OCI-LY7 (cell line): Measurements from ENCODE around the gene FBN1. TPM values are rescaled to one million over a fixed set of nuclear protein-coding genes. Genes with fewer than 3 reads are reported as not detected.

Experiments used
- BruUV-seq: library from RNA; stranded (reverse); fragments of 400-500 nt; replicated peaks from 2 replicates; lab custom pipeline; 2021; lab: Mats Ljungman, UMichigan
- CTCF ChIA-PET: fragments of 300-600 bp; sonication (Branson Sonifier 250); formaldehyde crosslinking; loops from one replicate; lab custom pipeline; 2022; ENCODE audit warnings: antibody characterized with exemption; ENCODE audit not compliant: unreplicated experiment; lab: Charles Lee
- POLR2A ChIA-PET: fragments of 300-600 bp; sonication (Branson Sonifier 250); formaldehyde crosslinking; loops from one replicate; lab custom pipeline; 2022; ENCODE audit warnings: antibody characterized with exemption; lab: Charles Lee
- DNase-seq: peaks from one replicate; pipeline ENCODE4 v3.0.0-alpha.2; 2015; ENCODE audit warnings: low spot score
- H2AFZ ChIP-seq: fragments of 200-600 bp; sonication (generic), shearing (Covaris generic); 2 replicates; pipeline ENCODE4 v1.6.1; 2014; ENCODE audit warnings: mild to moderate bottlenecking, antibody characterized with exemption, low read length, moderate library complexity
- H3K27ac ChIP-seq: fragments of 200-600 bp; sonication (generic); 2 replicates; pipeline ENCODE4 v1.5.1; 2014; ENCODE audit warnings: mixed run types, low read depth, mild to moderate bottlenecking, moderate library complexity, low read length, inconsistent platforms; ENCODE audit not compliant: poor library complexity, severe bottlenecking
- H3K36me3 ChIP-seq: fragments of 200-600 bp; sonication (generic); 2 replicates; pipeline ENCODE4 v1.6.1; 2014; ENCODE audit warnings: mild to moderate bottlenecking, antibody characterized with exemption, low read length, moderate library complexity, mixed read lengths; ENCODE audit not compliant: insufficient read depth
- H3K4me1 ChIP-seq: fragments of 200-600 bp; sonication (generic); 2 replicates; pipeline ENCODE4 v1.5.1; 2014; ENCODE audit warnings: mild to moderate bottlenecking, low read length; ENCODE audit not compliant: insufficient read depth, poor library complexity, severe bottlenecking
- H3K4me2 ChIP-seq: fragments of 200-600 bp; sonication (generic); 2 replicates; pipeline ENCODE4 v1.6.1; 2014; ENCODE audit warnings: mild to moderate bottlenecking, low read length
- H3K4me3 ChIP-seq: fragments of 200-600 bp; sonication (generic); 2 replicates; pipeline ENCODE4 v1.5.1; 2014; ENCODE audit warnings: mild to moderate bottlenecking, low read depth, low read length; ENCODE audit not compliant: poor library complexity, severe bottlenecking
- H3K79me2 ChIP-seq: fragments of 200-600 bp; sonication (generic); 2 replicates; pipeline ENCODE4 v1.6.1; 2016; ENCODE audit warnings: low read depth, mild to moderate bottlenecking, low read length, moderate library complexity, mixed read lengths; ENCODE audit not compliant: insufficient read depth
- H3K9me2 ChIP-seq: fragments of 200-600 bp; sonication (generic); 2 replicates; pipeline ENCODE4 v1.6.1; 2016; ENCODE audit warnings: mild to moderate bottlenecking, low read length, mixed read lengths; ENCODE audit not compliant: insufficient read depth
- H3K9me3 ChIP-seq: fragments of 200-600 bp; sonication (generic); 2 replicates; pipeline ENCODE4 v1.6.1; 2014; ENCODE audit warnings: mild to moderate bottlenecking, mixed run types, low read length, mixed read lengths
- H4K20me1 ChIP-seq: fragments of 200-600 bp; sonication (generic); 2 replicates; pipeline ENCODE4 v1.6.1; 2014; ENCODE audit warnings: mild to moderate bottlenecking, antibody characterized with exemption, low read length, moderate library complexity, mixed read lengths; ENCODE audit not compliant: insufficient read depth
- EZH2phosphoT487 ChIP-seq: fragments of 200-600 bp; sonication (generic); IDR thresholded peaks from 2 replicates; pipeline ENCODE4 v1.6.1; 2018; ENCODE audit warnings: low read depth, borderline replicate concordance, mild to moderate bottlenecking, mixed run types, antibody characterized with exemption, low read length, moderate library complexity, mixed read lengths
- intact Hi-C: fragments of 100-400 bp; cut with micrococcal nuclease; formaldehyde crosslinking; loops from one replicate; pipeline ENCODE4 v1.10.0; 2022; ENCODE audit not compliant: unreplicated experiment
- total RNA-seq, 2 experiments: library from RNA; depleted of rRNA in 1 of 2; stranded (reverse); fragments of >200 nt in 1 of 2; shearing (Covaris generic) in 1 of 2; gene quantifications; 2 replicates each; pipeline ENCODE4 v1.2.3, GENCODE V29; 2014 to 2022
- TF ChIP-seq, protein P1 (sequence below): fragments of 200-600 bp; sonication (generic); conservative IDR thresholded peaks from 2 replicates; pipeline ENCODE4 v1.5.1; 2014; ENCODE audit warnings: mild to moderate bottlenecking, antibody characterized with exemption, low read length, moderate library complexity, mixed read lengths

Gene FBN1
- total RNA-seq, 2 experiments from 2014 or later: 0.68 to 1.0 TPM

DNA sequence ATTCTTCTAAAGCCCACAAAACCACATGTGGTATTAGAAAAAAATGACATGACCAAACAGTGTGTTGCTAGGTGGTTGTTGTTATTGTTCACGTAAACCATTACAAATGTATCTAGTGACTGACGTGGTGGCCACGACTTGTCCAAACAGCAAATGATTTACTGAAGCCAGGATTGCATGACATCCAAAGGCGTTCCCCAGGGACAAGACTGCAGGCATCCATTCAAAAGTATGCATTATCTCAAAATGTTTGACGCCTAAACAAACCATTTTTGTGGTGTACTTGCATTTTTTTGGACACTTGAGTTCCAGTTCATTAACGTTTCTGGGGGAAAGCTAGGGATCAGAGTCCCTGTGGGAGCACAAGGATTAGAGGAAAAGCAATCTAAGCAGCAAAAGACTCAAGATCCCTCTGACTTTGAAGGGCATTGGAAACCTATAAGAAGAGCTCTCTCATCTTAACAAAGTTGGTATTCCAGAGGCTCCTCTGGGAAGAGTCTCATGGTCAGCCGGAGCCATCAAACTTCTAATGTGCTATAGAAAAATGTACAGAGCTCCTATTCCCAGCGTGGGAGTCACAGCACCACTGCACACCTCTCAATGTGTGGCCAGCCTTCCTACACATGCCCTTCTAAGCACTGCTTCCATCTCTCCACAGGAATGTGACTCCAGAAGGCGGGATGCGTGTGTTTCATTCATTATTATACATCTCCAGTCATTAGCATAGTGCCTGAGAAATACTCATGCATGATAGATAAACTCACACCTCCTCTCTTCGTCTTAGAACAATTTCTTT lies 62.9 kb downstream of the FBN1 start:
- POLR2A ChIA-PET: interaction anchor here (1.0 kb wide), 1 partner anchor 21 kb away, joined by 3 read pairs; no protein-coding TSS in a partner anchor
- intact Hi-C loops: no loop called here
- CTCF ChIA-PET: no interaction called here

DNA sequence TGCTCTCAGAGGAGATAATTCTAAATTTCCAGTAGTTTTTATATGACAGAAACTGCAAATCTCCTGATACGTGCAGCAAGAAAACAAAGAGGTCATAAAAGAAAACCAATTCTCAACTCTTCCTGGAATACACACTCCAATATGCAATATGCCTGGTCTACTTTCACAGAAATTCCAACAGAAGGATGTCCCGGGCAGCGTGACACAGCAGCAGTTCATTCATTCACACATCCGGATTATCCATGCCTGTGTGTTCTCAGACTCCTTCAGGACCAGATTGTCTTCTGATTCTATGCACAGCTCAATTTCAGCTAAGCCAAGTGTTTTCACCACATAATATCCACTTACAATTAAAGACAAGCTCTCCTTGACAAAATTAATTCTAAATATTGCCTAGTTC lies 64.3 kb downstream of the FBN1 start:
- no peak overlapping the region for H3K4me2 ChIP-seq
- TF ChIP-seq EZH2phosphoT487: no peak
- intact Hi-C loops: no loop called here
- BruUV-seq: no TSS peak
- H3K36me3 ChIP-seq: no peaks in the 10 kb centered on the region
- no peak for DNase-seq
- ChIA-PET CTCF (no interaction called here), POLR2A (no interaction called here)
- H3K79me2 ChIP-seq: no peaks in the 10 kb centered on the region
- H2AFZ ChIP-seq: no peak overlapping the region
- H3K4me1 ChIP-seq: no peaks in the 10 kb centered on the region
- no peak overlapping the region for H3K4me3 ChIP-seq
- no peaks in the 10 kb centered on the region for H3K9me2 ChIP-seq
- H3K9me3 ChIP-seq: no peaks in the 10 kb centered on the region
- no peaks in the 10 kb centered on the region for H4K20me1 ChIP-seq
- H3K27ac ChIP-seq: no peak overlapping the region

More for the DNA sequence above, 62.9 kb downstream of the FBN1 start:
- Histone ChIP-seq H3K4me1 (no peaks in the 10 kb centered on the region), H3K27ac (no peak overlapping the region), H3K79me2 (no peaks in the 10 kb centered on the region), H3K4me2 (no peak overlapping the region), H3K9me3 (no peaks in the 10 kb centered on the region), H3K36me3 (no peaks in the 10 kb centered on the region), H3K4me3 (no peak overlapping the region), H2AFZ (no peak overlapping the region), H4K20me1 (no peaks in the 10 kb centered on the region), H3K9me2 (no peaks in the 10 kb centered on the region)
- BruUV-seq: no TSS peak
- TF ChIP-seq, protein P1, sequence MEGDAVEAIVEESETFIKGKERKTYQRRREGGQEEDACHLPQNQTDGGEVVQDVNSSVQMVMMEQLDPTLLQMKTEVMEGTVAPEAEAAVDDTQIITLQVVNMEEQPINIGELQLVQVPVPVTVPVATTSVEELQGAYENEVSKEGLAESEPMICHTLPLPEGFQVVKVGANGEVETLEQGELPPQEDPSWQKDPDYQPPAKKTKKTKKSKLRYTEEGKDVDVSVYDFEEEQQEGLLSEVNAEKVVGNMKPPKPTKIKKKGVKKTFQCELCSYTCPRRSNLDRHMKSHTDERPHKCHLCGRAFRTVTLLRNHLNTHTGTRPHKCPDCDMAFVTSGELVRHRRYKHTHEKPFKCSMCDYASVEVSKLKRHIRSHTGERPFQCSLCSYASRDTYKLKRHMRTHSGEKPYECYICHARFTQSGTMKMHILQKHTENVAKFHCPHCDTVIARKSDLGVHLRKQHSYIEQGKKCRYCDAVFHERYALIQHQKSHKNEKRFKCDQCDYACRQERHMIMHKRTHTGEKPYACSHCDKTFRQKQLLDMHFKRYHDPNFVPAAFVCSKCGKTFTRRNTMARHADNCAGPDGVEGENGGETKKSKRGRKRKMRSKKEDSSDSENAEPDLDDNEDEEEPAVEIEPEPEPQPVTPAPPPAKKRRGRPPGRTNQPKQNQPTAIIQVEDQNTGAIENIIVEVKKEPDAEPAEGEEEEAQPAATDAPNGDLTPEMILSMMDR: no peak
- TF ChIP-seq EZH2phosphoT487: no peak
- no peak for DNase-seq

DNA sequence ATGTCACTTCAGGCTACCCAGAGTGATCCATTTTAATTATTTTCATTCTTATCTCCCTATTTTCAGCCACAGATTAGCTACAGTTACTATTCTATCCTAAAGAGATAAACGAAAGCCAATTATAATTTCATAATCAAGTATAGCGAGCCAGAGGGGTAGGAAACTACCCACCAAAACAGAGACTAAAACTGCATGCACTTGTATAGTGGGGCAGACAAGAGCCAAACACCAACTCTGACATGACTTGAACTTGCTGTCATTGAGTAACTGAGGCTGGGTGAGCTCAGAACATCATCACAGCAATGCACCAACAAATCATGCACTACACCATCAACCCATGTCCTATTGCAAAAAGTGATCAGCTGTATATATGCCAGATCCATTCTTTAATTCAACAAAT lies 64.8 kb downstream of the FBN1 start:
- ChIA-PET POLR2A (no interaction called here), CTCF (no interaction called here)
- Histone ChIP-seq H3K4me3 (no peak overlapping the region), H3K4me1 (no peaks in the 10 kb centered on the region), H3K36me3 (no peaks in the 10 kb centered on the region), H3K9me3 (no peaks in the 10 kb centered on the region), H3K79me2 (no peaks in the 10 kb centered on the region), H3K4me2 (no peak overlapping the region), H3K27ac (no peak overlapping the region), H2AFZ (no peak overlapping the region), H4K20me1 (no peaks in the 10 kb centered on the region), H3K9me2 (no peaks in the 10 kb centered on the region)
- intact Hi-C loops: no loop called here
- BruUV-seq: no TSS peak
- no peak for DNase-seq
- TF ChIP-seq, protein P1: no peak
- TF ChIP-seq EZH2phosphoT487: no peak
